ENCODE results near the gene SMIM38. TPM values are rescaled to one million over a fixed set of nuclear protein-coding genes. Genes with fewer than 3 reads are reported as not detected.
A peak's percentile ranks its signal among the peaks of the same experiment; 100 is the strongest.

Gene SMIM38
- total and polyA plus RNA-seq, 2 of the 4 experiments (the other 2 are of a cell fraction), result under 0.01 to 0.05 TPM

GRCh38 chr11:69158301-69159149, 2.8 kb downstream of the SMIM38 start:
- peaks cover 19% of the 10 kb centered on the region for H3K4me1 ChIP-seq (ENCODE audit: control insufficient read depth, insufficient read depth, low read length)
- peak overlapping the region; percentile 92 for H2AK9ac ChIP-seq (replicated peaks; ENCODE audit: low read depth, low read length, poor library complexity)
- peaks cover 3% of the 10 kb centered on the region for H3K9me1 ChIP-seq (ENCODE audit: insufficient read depth, low read length)
- H3K9me3 ChIP-seq (ENCODE audit: control insufficient read depth, insufficient read depth, low read length), result no peaks in the 10 kb centered on the region
- H3K79me1 ChIP-seq (ENCODE audit: low read depth in 1 of 2, low read length in 2 of 2), result no peaks in the 10 kb centered on the region
- no peaks in the 10 kb centered on the region for H4K20me1 ChIP-seq (ENCODE audit: insufficient read depth, low read length)
- intact Hi-C loops (cut with micrococcal nuclease), result no loop called here
- H3K23ac ChIP-seq (ENCODE audit: low read depth, low read length), result peak overlapping the region; percentile 27; the same call in 1 of the 2 replicates
- no peak overlapping the region for H3K27ac ChIP-seq (ENCODE audit: insufficient read depth, low read length)
- peak overlapping the region; percentile 54 for H2AFZ ChIP-seq (replicated peaks; ENCODE audit: low read length, poor library complexity)
- no peak for ATAC-seq (ENCODE audit: low read depth)
- dilution Hi-C loops (cut with HindIII; ENCODE audit: low sequenced_read_pairs, unreplicated experiment), result no loop called here
- H2BK20ac ChIP-seq (ENCODE audit: low read depth, low read length), result peak overlapping the region; percentile 45
- H3K4me2 ChIP-seq (ENCODE audit: low read depth, low read length), result no peak overlapping the region
- WGBS, 2 experiments (ENCODE audit: extremely low coverage in 2 of 2, insufficient read length in 1 of 2), result 90% methylated on average over 8 of the region's 21 CpGs; no CpG with 5 or more reads in 1 of the 2 experiments
- H2BK15ac ChIP-seq (ENCODE audit: low read depth, low read length), result no peak overlapping the region; the same call in 1 of the 3 replicates
- H3K9ac ChIP-seq (ENCODE audit: low read depth, low read length), result no peak overlapping the region
- DNase-seq, result no peak
- H4K91ac ChIP-seq (ENCODE audit: insufficient read depth, low read depth, low read length), result peak overlapping the region; percentile 58; the same call in 1 of the 2 replicates
- H3K36me3 ChIP-seq (ENCODE audit: control insufficient read depth, insufficient read depth, low read length), result no peaks in the 10 kb centered on the region
- no peak overlapping the region for H3K14ac ChIP-seq (replicated peaks; ENCODE audit: low read depth, low read length)
- BruUV-seq (replicated peaks), result no TSS peak
- H2BK5ac ChIP-seq (ENCODE audit: low read depth, low read length, poor library complexity, severe bottlenecking), result no peak overlapping the region
- no peak overlapping the region for H4K5ac ChIP-seq (ENCODE audit: low read depth, low read length)
- H2AK5ac ChIP-seq (ENCODE audit: low read depth, low read length), result peak overlapping the region; percentile 94
- POLR2A ChIA-PET (ENCODE audit: unreplicated experiment), result no interaction called here
- no peaks in the 10 kb centered on the region for H3K27me3 ChIP-seq (ENCODE audit: control insufficient read depth, insufficient read depth, low read length)
- CTCF ChIA-PET, result no interaction called here
- in situ Hi-C loops (cut with MboI; ENCODE audit: low sequenced_read_pairs), result no loop called here
- H3K4me3 ChIP-seq (ENCODE audit: insufficient read depth, low read depth, low read length), result no peak overlapping the region
- peak overlapping the region in 1 of 2 experiments; percentile 0; a peak in 2 of 4 replicates for H4K8ac ChIP-seq (ENCODE audit: low read depth in 2 of 2, low read length in 2 of 2)
- H3K56ac ChIP-seq (ENCODE audit: extremely low read depth, insufficient read depth, low read length), result no peak overlapping the region
- H3K4ac ChIP-seq (ENCODE audit: low read depth, low read length), result peak overlapping the region; percentile 43
- peak overlapping the region; percentile 17; the same call in 1 of the 2 replicates for H2BK120ac ChIP-seq (ENCODE audit: low read depth, low read length)
- no peak overlapping the region for H3K18ac ChIP-seq (ENCODE audit: low read depth, low read length)
- TF ChIP-seq SMC3 (IDR thresholded peaks at IDR 0.05; ENCODE audit: low read depth, low read length) (no peak), NFE2L2 (IDR thresholded peaks at IDR 0.05; ENCODE audit: low read depth, low read length) (no peak), RCOR1 (IDR thresholded peaks at IDR 0.05; ENCODE audit: insufficient replicate concordance, low read length) (no peak), RFX5 (IDR thresholded peaks at IDR 0.05; ENCODE audit: low read depth, low read length) (no peak), MAZ (IDR thresholded peaks at IDR 0.05; ENCODE audit: borderline replicate concordance, low read depth, low read length) (no peak), CTCF (conservative IDR thresholded peaks at IDR 0.05; ENCODE audit: low read depth, low read length) (no peak), CEBPB (IDR thresholded peaks at IDR 0.05; ENCODE audit: low read depth, low read length) (no peak), USF2 (IDR thresholded peaks at IDR 0.05; ENCODE audit: low read depth, low read length) (no peak), FOS (IDR thresholded peaks at IDR 0.05; ENCODE audit: low read depth, low read length) (no peak), RAD21 (IDR thresholded peaks at IDR 0.05; ENCODE audit: low read length) (no peak), CHD1 (IDR thresholded peaks at IDR 0.05; ENCODE audit: low read depth, low read length) (no peak), ELK1 (IDR thresholded peaks at IDR 0.05; ENCODE audit: borderline replicate concordance, low read depth, low read length) (no peak), MXI1 (IDR thresholded peaks at IDR 0.05; ENCODE audit: borderline replicate concordance, low read depth, low read length) (no peak), MAFK (IDR thresholded peaks at IDR 0.05; ENCODE audit: low read depth, low read length) (no peak), POLR2A (IDR thresholded peaks at IDR 0.05; ENCODE audit: low read depth, low read length) (no peak)

All from IMR-90 (cell line).